Smooth muscle cell (in vitro differentiated cells): ENCODE measurements around the gene VAPA. TPM values are rescaled to one million over a fixed set of nuclear protein-coding genes. Genes with fewer than 3 reads are reported as not detected.

Experiments
- DNase-seq: peaks from one replicate; lab custom pipeline; 2025; ENCODE audit not compliant: unreplicated experiment; lab: John Stamatoyannopoulos, UW
- H2AFZ ChIP-seq: fragments of 200-600 bp; sonication (generic); 2 replicates; pipeline ENCODE4 v1.6.0; 2016; ENCODE audit warnings: antibody characterized with exemption, low read depth, mild to moderate bottlenecking
- H3F3A ChIP-seq: fragments of 200-600 bp; sonication (generic); 2 replicates; pipeline ENCODE4 v1.6.0; 2017; ENCODE audit warnings: antibody characterized with exemption, low read depth
- H3K27ac ChIP-seq: fragments of 200-600 bp; sonication (generic); 2 replicates; pipeline ENCODE4 v1.5.1; 2016; ENCODE audit warnings: low read depth, mild to moderate bottlenecking
- H3K27me3 ChIP-seq: fragments of 200-600 bp; sonication (generic); 2 replicates; pipeline ENCODE4 v1.6.1; 2016; ENCODE audit warnings: low read depth, mild to moderate bottlenecking
- H3K36me3 ChIP-seq: fragments of 200-600 bp; sonication (generic); 2 replicates; pipeline ENCODE4 v1.5.1; 2016; ENCODE audit warnings: low read depth
- H3K4me1 ChIP-seq: fragments of 200-600 bp; sonication (generic); 2 replicates; pipeline ENCODE4 v1.5.1; 2016; ENCODE audit warnings: low read depth
- H3K4me2 ChIP-seq: fragments of 200-600 bp; sonication (generic); 2 replicates; pipeline ENCODE4 v1.6.0; 2016; ENCODE audit warnings: mild to moderate bottlenecking
- H3K4me3 ChIP-seq: fragments of 200-600 bp; sonication (generic); 2 replicates; pipeline ENCODE4 v1.5.1; 2016; ENCODE audit warnings: mild to moderate bottlenecking
- H3K79me2 ChIP-seq: fragments of 200-600 bp; sonication (generic); 2 replicates; pipeline ENCODE4 v1.6.0; 2016; ENCODE audit warnings: low read depth, mild to moderate bottlenecking
- H3K9ac ChIP-seq: fragments of 200-600 bp; sonication (generic); 2 replicates; pipeline ENCODE4 v1.6.0; 2016; ENCODE audit warnings: low read depth
- H3K9me3 ChIP-seq: fragments of 200-600 bp; sonication (generic); replicated peaks from 2 replicates; pipeline ENCODE4 v1.5.1; 2016; ENCODE audit warnings: low read depth
- H4K20me1 ChIP-seq: fragments of 200-600 bp; sonication (generic); 2 replicates; pipeline ENCODE4 v1.6.0; 2016; ENCODE audit warnings: low read depth
- WGBS: methylation state at CpG from one replicate; pipeline ENCODE4 v1.1.7; 2016; ENCODE audit warnings: low lambda C conversion rate; 5-methylcytosine and 5-hydroxymethylcytosine counted together
- polyA plus RNA-seq: library from polyadenylated mRNA; unstranded; fragments of >200 nt; fragmentation: Nextera tagmentation; extraction: Ambion mirVana; gene quantifications from 2 replicates; pipeline ENCODE4 v1.2.1, GENCODE V29; 2016
- total RNA-seq: library from RNA; depleted of rRNA; stranded (reverse); fragments of >200 nt; gene quantifications from 2 replicates; pipeline ENCODE4 v1.2.3, GENCODE V29; 2014
- TF ChIP-seq, protein P1 (sequence below): fragments of 200-600 bp; sonication (generic); IDR thresholded peaks from 2 replicates; pipeline ENCODE4 v1.5.1; 2017; ENCODE audit warnings: borderline replicate concordance, mild to moderate bottlenecking, antibody characterized with exemption; ENCODE audit not compliant: insufficient read depth, poor library complexity, severe bottlenecking

VAPA gene
- total and polyA plus RNA-seq, 2 experiments from 2014 or later: 315 to 350 TPM

DNA sequence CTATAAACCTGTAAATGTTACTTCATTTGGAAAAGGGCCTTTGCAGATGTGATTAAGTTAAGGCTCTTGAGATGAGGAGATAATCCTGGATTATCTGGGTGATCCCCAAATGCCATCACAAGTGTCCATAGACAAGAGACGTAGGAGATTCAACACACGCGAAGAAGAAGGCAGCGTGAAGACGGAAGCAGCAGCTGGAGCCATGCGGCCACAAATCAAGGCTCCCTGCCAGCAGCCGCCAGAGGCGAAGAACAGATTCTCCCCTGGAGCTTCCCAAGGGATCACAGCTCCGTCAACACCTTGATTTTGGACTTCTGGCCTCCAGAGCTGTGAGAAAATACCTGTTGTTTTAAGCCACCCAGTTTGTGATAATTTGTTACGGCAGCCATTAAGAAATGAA, 11.0 kb upstream of the VAPA start:
- TF ChIP-seq, protein P1, sequence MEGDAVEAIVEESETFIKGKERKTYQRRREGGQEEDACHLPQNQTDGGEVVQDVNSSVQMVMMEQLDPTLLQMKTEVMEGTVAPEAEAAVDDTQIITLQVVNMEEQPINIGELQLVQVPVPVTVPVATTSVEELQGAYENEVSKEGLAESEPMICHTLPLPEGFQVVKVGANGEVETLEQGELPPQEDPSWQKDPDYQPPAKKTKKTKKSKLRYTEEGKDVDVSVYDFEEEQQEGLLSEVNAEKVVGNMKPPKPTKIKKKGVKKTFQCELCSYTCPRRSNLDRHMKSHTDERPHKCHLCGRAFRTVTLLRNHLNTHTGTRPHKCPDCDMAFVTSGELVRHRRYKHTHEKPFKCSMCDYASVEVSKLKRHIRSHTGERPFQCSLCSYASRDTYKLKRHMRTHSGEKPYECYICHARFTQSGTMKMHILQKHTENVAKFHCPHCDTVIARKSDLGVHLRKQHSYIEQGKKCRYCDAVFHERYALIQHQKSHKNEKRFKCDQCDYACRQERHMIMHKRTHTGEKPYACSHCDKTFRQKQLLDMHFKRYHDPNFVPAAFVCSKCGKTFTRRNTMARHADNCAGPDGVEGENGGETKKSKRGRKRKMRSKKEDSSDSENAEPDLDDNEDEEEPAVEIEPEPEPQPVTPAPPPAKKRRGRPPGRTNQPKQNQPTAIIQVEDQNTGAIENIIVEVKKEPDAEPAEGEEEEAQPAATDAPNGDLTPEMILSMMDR: no peak
- Histone ChIP-seq H3K27ac (no peak overlapping the region), H3F3A (peaks cover 5% of the 10 kb centered on the region), H3K9me3 (no peaks in the 10 kb centered on the region), H4K20me1 (no peaks in the 10 kb centered on the region), H3K36me3 (no peaks in the 10 kb centered on the region), H3K4me3 (no peak overlapping the region), H3K79me2 (no peaks in the 10 kb centered on the region), H3K9ac (no peak overlapping the region), H3K27me3 (no peaks in the 10 kb centered on the region), H2AFZ (no peak overlapping the region), H3K4me1 (no peaks in the 10 kb centered on the region), H3K4me2 (peak overlapping the region; percentile 32)
- 28% methylated on average over 10 of the region's 10 CpGs for WGBS
- DNase-seq: no peak

DNA sequence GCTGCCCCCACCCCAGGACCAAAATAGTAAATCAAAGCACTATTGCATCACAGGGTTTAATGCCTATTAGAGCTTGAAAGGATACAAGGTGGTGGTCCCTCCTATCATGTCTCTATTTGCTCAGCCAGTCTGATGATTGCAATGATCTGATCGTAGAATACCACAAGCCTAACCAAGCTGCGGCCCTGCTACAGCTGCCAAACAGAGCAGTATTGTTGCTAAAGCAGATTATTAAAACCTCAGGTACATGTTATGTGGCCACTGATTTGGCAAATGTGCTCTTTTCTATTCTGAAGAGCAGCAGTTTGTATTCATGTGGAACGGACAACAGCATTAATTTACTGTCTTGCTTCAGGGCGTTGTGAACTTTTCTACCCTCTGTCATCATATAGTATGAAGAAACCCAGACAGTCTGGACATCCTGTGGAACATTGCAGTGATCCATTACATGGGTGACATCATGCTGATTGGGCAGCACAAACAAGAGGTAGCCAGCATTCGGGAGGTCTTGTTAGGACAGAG, 8.4 kb upstream of the VAPA start:
- peak overlapping the region; percentile 50 for H3K9ac ChIP-seq
- H3K4me1 ChIP-seq: no peaks in the 10 kb centered on the region
- TF ChIP-seq, protein P1: no peak
- no peaks in the 10 kb centered on the region for H3K27me3 ChIP-seq
- no peaks in the 10 kb centered on the region for H3K36me3 ChIP-seq
- no peaks in the 10 kb centered on the region for H3K9me3 ChIP-seq
- no peak overlapping the region for H3K4me3 ChIP-seq
- WGBS: 19% methylated on average over 5 of the region's 5 CpGs
- no peaks in the 10 kb centered on the region for H4K20me1 ChIP-seq
- no peaks in the 10 kb centered on the region for H3K79me2 ChIP-seq
- peaks cover 1% of the 10 kb centered on the region for H3F3A ChIP-seq
- peak overlapping the region; percentile 66 for H3K27ac ChIP-seq
- no peak overlapping the region for H2AFZ ChIP-seq
- DNase-seq: no peak
- H3K4me2 ChIP-seq: peak overlapping the region; percentile 5

DNA sequence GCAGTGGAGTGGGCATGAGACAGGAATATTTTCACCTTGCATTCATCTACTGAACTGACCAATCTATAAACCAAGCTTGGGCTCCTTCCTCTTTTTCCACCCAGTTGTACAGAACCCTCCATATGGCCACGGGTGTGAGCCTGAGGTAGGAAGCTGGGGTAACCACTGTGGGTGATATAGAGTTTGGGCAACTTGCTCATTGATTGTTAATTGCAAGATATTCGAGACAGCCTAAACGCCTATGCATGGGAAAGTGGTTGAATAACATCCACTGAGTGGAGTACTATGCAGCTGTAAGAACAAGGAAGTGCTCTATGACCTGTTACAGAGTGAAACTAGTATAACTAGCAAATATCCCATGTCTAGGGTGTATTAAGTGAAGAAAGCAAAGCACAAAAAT, 7.3 kb upstream of the VAPA start:
- peak overlapping the region; percentile 66 for H3K27ac ChIP-seq
- H3K27me3 ChIP-seq: no peaks in the 10 kb centered on the region
- no peaks in the 10 kb centered on the region for H3F3A ChIP-seq
- TF ChIP-seq, protein P1: no peak
- H3K4me1 ChIP-seq: no peaks in the 10 kb centered on the region
- H3K79me2 ChIP-seq: no peaks in the 10 kb centered on the region
- WGBS: 93% methylated on average over 3 of the region's 3 CpGs
- no peaks in the 10 kb centered on the region for H3K36me3 ChIP-seq
- H3K4me3 ChIP-seq: no peak overlapping the region
- H3K9me3 ChIP-seq: no peaks in the 10 kb centered on the region
- DNase-seq: no peak
- H4K20me1 ChIP-seq: no peaks in the 10 kb centered on the region
- no peak overlapping the region for H3K9ac ChIP-seq
- H2AFZ ChIP-seq: no peak overlapping the region
- no peak overlapping the region for H3K4me2 ChIP-seq

DNA sequence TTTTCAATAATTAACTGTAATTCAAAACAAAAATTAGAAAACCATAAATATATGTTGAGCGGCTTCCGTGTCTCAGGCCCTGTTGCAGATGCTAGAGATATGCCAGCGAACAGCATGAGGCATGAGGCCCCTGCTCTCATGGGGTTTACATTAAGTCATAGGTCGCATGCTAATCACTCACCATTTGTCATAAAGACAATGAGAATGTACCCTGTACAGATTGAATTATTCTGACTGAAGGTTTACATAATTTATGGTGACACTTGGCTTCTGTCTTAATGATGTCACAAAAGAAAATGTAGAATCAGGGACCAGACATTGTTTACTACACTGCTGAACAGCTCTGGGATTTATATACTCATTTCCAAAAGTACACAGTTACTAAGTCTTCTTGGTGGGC, 5.9 kb upstream of the VAPA start:
- WGBS: 89% methylated on average over 4 of the region's 4 CpGs
- Histone ChIP-seq H3K4me1 (no peaks in the 10 kb centered on the region), H3K27me3 (no peaks in the 10 kb centered on the region), H4K20me1 (no peaks in the 10 kb centered on the region), H3K4me3 (no peak overlapping the region), H3K9me3 (no peaks in the 10 kb centered on the region), H2AFZ (no peak overlapping the region), H3K27ac (no peak overlapping the region), H3K9ac (no peak overlapping the region), H3F3A (no peaks in the 10 kb centered on the region), H3K4me2 (no peak overlapping the region), H3K36me3 (no peaks in the 10 kb centered on the region), H3K79me2 (no peaks in the 10 kb centered on the region)
- TF ChIP-seq, protein P1: no peak
- no peak for DNase-seq
